K562 (cell line): ENCODE data around the gene LNX2. TPM values are rescaled to one million over a fixed set of nuclear protein-coding genes. Genes with fewer than 3 reads are reported as not detected.

ENCODE experiments used
- ATAC-seq: fragments of 200-7000 bp; cut with Tn5 transposase; 3 replicates; pipeline ENCODE4 v1.9.1; 2020; ENCODE audit warnings: moderate library complexity
- BruUV-seq: library from RNA; stranded (reverse); fragments of 400-500 nt; replicated peaks from 2 replicates; lab custom pipeline; 2021; lab: Mats Ljungman, UMichigan
- CTCF ChIA-PET: fragments of 300-600 bp; formaldehyde crosslinking; extraction: SDS; loops from one replicate; lab custom pipeline; 2021; ENCODE audit warnings: low intra/inter-chr PET ratio; lab: Yijun Ruan, JAX
- POLR2A ChIA-PET: fragments of 300-600, 350-650 bp; sonication (Branson Sonifier 250); formaldehyde crosslinking; extraction: SDS; loops from one replicate; lab custom pipeline; 2021; ENCODE audit warnings: antibody characterized with exemption, inconsistent platforms; lab: Yijun Ruan, JAX
- DNase-seq, 4 experiments: peaks; one replicate each; pipeline versions ENCODE4 v3.0.0 to v3.0.0-alpha.2; 2011 to 2018; ENCODE audit warnings: low spot score in 3 of 4, mixed read lengths in 3 of 4; ENCODE audit errors: extremely low read depth in 1 of 4
- FAIRE-seq: peaks from 2 replicates; lab custom pipeline; 2011; peaks lifted over from hg19 to GRCh38; lab: Jason Lieb, UNC
- H2AFZ ChIP-seq: 2 replicates; pipeline ENCODE4 v1.6.0; 2011; ENCODE audit warnings: low read depth, low read length, control low read depth, inconsistent platforms
- H3K27ac ChIP-seq: fragments of 200-600 bp; 3 replicates; pipeline ENCODE4 v1.8.0; 2011; ENCODE audit warnings: low read depth, mild to moderate bottlenecking, control low read depth, inconsistent platforms, low read length, moderate library complexity, mixed read lengths; ENCODE audit errors: extremely low read depth
- H3K27me3 ChIP-seq, 2 experiments: fragments of 300-600 bp in 1 of 2; 2 replicates in 1 of 2; 3 replicates in 1 of 2; pipeline versions ENCODE4 v1.6.0 to v1.8.0; 2011; ENCODE audit warnings: inconsistent platforms in 2 of 2, low read length in 2 of 2, mild to moderate bottlenecking in 1 of 2, mixed read lengths in 1 of 2, moderate library complexity in 1 of 2; ENCODE audit not compliant: control insufficient read depth in 2 of 2, insufficient read depth in 2 of 2
- H3K36me3 ChIP-seq: fragments of 300-600 bp; 3 replicates; pipeline ENCODE4 v1.8.0; 2011; ENCODE audit warnings: mild to moderate bottlenecking, low read length, inconsistent platforms; ENCODE audit not compliant: control insufficient read depth, insufficient read depth
- H3K4me1 ChIP-seq, 2 experiments: fragments of 200-600 bp in 1 of 2; replicated peaks in 1 of 2; 2 replicates in 1 of 2; 3 replicates in 1 of 2; pipeline versions ENCODE4 v1.5.1 to v1.8.0; 2011; ENCODE audit warnings: inconsistent platforms in 2 of 2, low read length in 2 of 2, mild to moderate bottlenecking in 1 of 2, mixed read lengths in 1 of 2, moderate library complexity in 1 of 2; ENCODE audit not compliant: control insufficient read depth in 2 of 2, insufficient read depth in 2 of 2
- H3K4me2 ChIP-seq: 2 replicates; pipeline ENCODE4 v1.6.1; 2011; ENCODE audit warnings: low read length, control low read depth, inconsistent platforms, mixed read lengths; ENCODE audit not compliant: insufficient read depth
- H3K4me3 ChIP-seq: fragments of 200-600 bp; sonication (generic), shearing (Covaris generic); 2 replicates; pipeline ENCODE4 v1.5.1; 2016; ENCODE audit warnings: control low read depth, inconsistent platforms
- H3K79me2 ChIP-seq: fragments of 200-600 bp; 3 replicates; pipeline ENCODE4 v1.8.0; 2011; ENCODE audit warnings: low read length, inconsistent platforms; ENCODE audit not compliant: control insufficient read depth, insufficient read depth
- H3K9ac ChIP-seq, 2 experiments: 2 replicates each; pipeline versions ENCODE4 v1.6.0 to v1.6.1; 2011; ENCODE audit warnings: low read depth in 2 of 2, low read length in 2 of 2, control low read depth in 1 of 2, inconsistent platforms in 1 of 2, mild to moderate bottlenecking in 1 of 2, mixed read lengths in 1 of 2; ENCODE audit not compliant: insufficient read depth in 1 of 2
- H3K9me1 ChIP-seq: one replicate; pipeline ENCODE4 v1.6.0; 2011; ENCODE audit warnings: inconsistent platforms, mild to moderate bottlenecking, low read length, moderate library complexity; ENCODE audit not compliant: control insufficient read depth, insufficient read depth
- H3K9me3 ChIP-seq: replicated peaks from 2 replicates; pipeline ENCODE4 v1.5.1; 2011; ENCODE audit warnings: low read depth, low read length, inconsistent platforms; ENCODE audit not compliant: control insufficient read depth, insufficient read depth
- H4K20me1 ChIP-seq: replicated peaks from 2 replicates; pipeline ENCODE4 v1.6.1; 2011; ENCODE audit warnings: low read length, inconsistent platforms, mixed read lengths; ENCODE audit not compliant: control insufficient read depth, insufficient read depth
- CTCFL ChIP-seq: IDR thresholded peaks from 2 replicates; pipeline ENCODE4 v1.6.1; 2011; ENCODE audit warnings: borderline replicate concordance, low read depth, mild to moderate bottlenecking, moderate library complexity, low read length; ENCODE audit not compliant: insufficient read depth, poor library complexity, severe bottlenecking
- POLR3A ChIP-seq: IDR thresholded peaks from 2 replicates; pipeline ENCODE4 v1.6.1; 2011; ENCODE audit warnings: borderline replicate concordance, mild to moderate bottlenecking, moderate library complexity; ENCODE audit not compliant: insufficient read length, insufficient read depth; ENCODE audit errors: extremely low read depth
- REST ChIP-seq, 2 experiments: fragments of 450-650 bp; formaldehyde crosslinking in 1 of 2; IDR thresholded peaks; 2 replicates each; pipeline versions ENCODE4 v1.4.0 to v1.6.1; 2014 to 2020; ENCODE audit warnings: mild to moderate bottlenecking in 2 of 2, borderline replicate concordance in 1 of 2, low read depth in 1 of 2
- STAT5B ChIP-seq: fragments of 250-450 bp; sonication (Bioruptor Pico); IDR thresholded peaks from 2 replicates; pipeline ENCODE4 v1.8.0; 2021; ENCODE audit warnings: mild to moderate bottlenecking, inconsistent platforms
- ZHX1 ChIP-seq: fragments of 150-350 bp; conservative IDR thresholded peaks from 2 replicates; pipeline ENCODE4 v1.6.1; 2014; ENCODE audit warnings: low read length
- ZNF23 ChIP-seq: fragments of 250-450 bp; sonication (Bioruptor Pico); IDR thresholded peaks from 2 replicates; pipeline ENCODE4 v1.4.0; 2020; ENCODE audit warnings: mild to moderate bottlenecking
- ZNF311 ChIP-seq: fragments of 250-450 bp; sonication (Bioruptor Pico); IDR thresholded peaks from 2 replicates; pipeline ENCODE4 v1.4.0; 2020; ENCODE audit warnings: mild to moderate bottlenecking, moderate library complexity
- ZNF431 ChIP-seq: sonication (generic); formaldehyde crosslinking; IDR thresholded peaks from 2 replicates; pipeline ENCODE4 v1.8.0; 2022; ENCODE audit warnings: mild to moderate bottlenecking, missing genetic modification reagents
- ZNF76 ChIP-seq: fragments of 250-450 bp; sonication (Bioruptor Pico); IDR thresholded peaks from 2 replicates; pipeline ENCODE4 v1.4.0; 2020; ENCODE audit warnings: mild to moderate bottlenecking, moderate library complexity, borderline replicate concordance
- WGBS: fragments of 100-300 bp; shearing (Covaris generic); methylation state at CpG from one replicate; pipeline ENCODE4 v1.1.6; 2016; ENCODE audit warnings: low coverage, mixed read lengths; ENCODE audit not compliant: insufficient coverage; ENCODE audit errors: missing lambda C conversion rate; 5-methylcytosine and 5-hydroxymethylcytosine counted together
- in situ Hi-C: fragments of 300-500 bp; cut with MboI; formaldehyde crosslinking; loops from 4 replicates; pipeline ENCODE4 v1.15.0; 2018; ENCODE audit warnings: inconsistent platforms, mixed read lengths
- intact Hi-C: fragments of 100-400 bp; cut with micrococcal nuclease; formaldehyde crosslinking; loops from 2 replicates; pipeline ENCODE4 v1.14.2; 2022
- polyA plus RNA-seq, 8 experiments: library from polyadenylated mRNA; depleted of rRNA in 4 of 8; stranded (reverse) in 5 of 8; unstranded in 3 of 8; fragments of >200 nt; fragmentation: Nextera tagmentation in 2 of 8; fragmentation: Illumina TruSeq in 1 of 8; extraction: Ambion mirVana in 2 of 8; extraction: Trizol in 1 of 8; gene quantifications; 2 replicates each; pipeline versions ENCODE4 v1.2.1 to v1.2.3, GENCODE V29; 2011 to 2014; ENCODE audit warnings: inconsistent platforms in 1 of 8, missing spikeins in 1 of 8
- total RNA-seq, 7 experiments: library from RNA; depleted of rRNA in 6 of 7; stranded (reverse); fragments of >200 nt in 6 of 7; fragmentation: Illumina TruSeq in 2 of 7; extraction: Trizol in 2 of 7; gene quantifications; 2 replicates each; pipeline versions ENCODE4 v1.2.1 to v1.2.3, GENCODE V29; 2011 to 2021; ENCODE audit warnings: low replicate concordance in 1 of 7

The LNX2 gene
- total and polyA plus RNA-seq, 9 of the 15 experiments (the other 6 are each of a cell fraction or from before 2014, with no cell fraction given): 1.5 to 5.5 (median 4.0) TPM

GRCh38 chr13:27570906-27571305 is 49.4 kb downstream of the LNX2 start:
- DNase-seq (no peak), FAIRE-seq (no peak), ATAC-seq (no peak)
- BruUV-seq: no TSS peak
- no peaks in the 10 kb centered on the region for H3K27me3 ChIP-seq
- peaks cover 18% of the 10 kb centered on the region; the same call in 1 of the 3 replicates for H3K36me3 ChIP-seq
- 21% methylated on average over 1 of the region's 1 CpG for WGBS
- H3K27ac ChIP-seq: no peak overlapping the region
- in situ Hi-C loops (no loop called here), intact Hi-C loops (no loop called here)
- no peaks in the 10 kb centered on the region for H4K20me1 ChIP-seq
- no peaks in the 10 kb centered on the region for H3K4me1 ChIP-seq
- POLR2A ChIA-PET: no interaction called here
- H3K79me2 ChIP-seq: no peaks in the 10 kb centered on the region
- H2AFZ ChIP-seq: no peak overlapping the region
- H3K4me3 ChIP-seq: no peak overlapping the region
- no peak overlapping the region for H3K9ac ChIP-seq
- CTCF ChIA-PET: no interaction called here
- H3K4me2 ChIP-seq: no peak overlapping the region
- no peaks in the 10 kb centered on the region; the same call in 1 of the 2 replicates for H3K9me3 ChIP-seq
- H3K9me1 ChIP-seq: no peaks in the 10 kb centered on the region
- TF ChIP-seq ZNF23 (CRISPR knock-in tag): no peak
- TF ChIP-seq ZNF431 (CRISPR knock-in tag): no peak
- no peak for TF ChIP-seq ZHX1
- no peak for TF ChIP-seq ZNF311 (CRISPR knock-in tag)
- no peak for TF ChIP-seq CTCFL
- TF ChIP-seq STAT5B (CRISPR knock-in tag): no peak
- TF ChIP-seq POLR3A: no peak
- no peak for TF ChIP-seq ZNF76 (CRISPR knock-in tag)
- TF ChIP-seq REST (IDR thresholded peaks at IDR 0.05; ENCODE audit: borderline replicate concordance): no peak
- TF ChIP-seq REST (CRISPR knock-in tag; IDR thresholded peaks at IDR 0.05; ENCODE audit: low read depth): no peak
